K562 (cell line): Measurements from ENCODE around the gene CCDC13. TPM values are rescaled to one million over a fixed set of nuclear protein-coding genes. Genes with fewer than 3 reads are reported as not detected.

Experiments used
- ATAC-seq: fragments of 200-7000 bp; cut with Tn5 transposase; 3 replicates; pipeline ENCODE4 v1.9.1; 2020; ENCODE audit warnings: moderate library complexity
- BruUV-seq: library from RNA; stranded (reverse); fragments of 400-500 nt; replicated peaks from 2 replicates; lab custom pipeline; 2021; lab: Mats Ljungman, UMichigan
- CTCF ChIA-PET: fragments of 300-600 bp; formaldehyde crosslinking; extraction: SDS; loops from one replicate; lab custom pipeline; 2021; ENCODE audit warnings: low intra/inter-chr PET ratio; lab: Yijun Ruan, JAX
- POLR2A ChIA-PET: fragments of 300-600, 350-650 bp; sonication (Branson Sonifier 250); formaldehyde crosslinking; extraction: SDS; loops from one replicate; lab custom pipeline; 2021; ENCODE audit warnings: antibody characterized with exemption, inconsistent platforms; lab: Yijun Ruan, JAX
- DNase-seq, 4 experiments: peaks; one replicate each; pipeline versions ENCODE4 v3.0.0 to v3.0.0-alpha.2; 2011 to 2018; ENCODE audit warnings: low spot score in 3 of 4, mixed read lengths in 3 of 4; ENCODE audit errors: extremely low read depth in 1 of 4
- FAIRE-seq: peaks from 2 replicates; lab custom pipeline; 2011; peaks lifted over from hg19 to GRCh38; lab: Jason Lieb, UNC
- H2AFZ ChIP-seq: 2 replicates; pipeline ENCODE4 v1.6.0; 2011; ENCODE audit warnings: low read depth, low read length, control low read depth, inconsistent platforms
- H3K27ac ChIP-seq: fragments of 200-600 bp; 3 replicates; pipeline ENCODE4 v1.8.0; 2011; ENCODE audit warnings: low read depth, mild to moderate bottlenecking, control low read depth, inconsistent platforms, low read length, moderate library complexity, mixed read lengths; ENCODE audit errors: extremely low read depth
- H3K27me3 ChIP-seq, 2 experiments: fragments of 300-600 bp in 1 of 2; 2 replicates in 1 of 2; 3 replicates in 1 of 2; pipeline versions ENCODE4 v1.6.0 to v1.8.0; 2011; ENCODE audit warnings: inconsistent platforms in 2 of 2, low read length in 2 of 2, mild to moderate bottlenecking in 1 of 2, mixed read lengths in 1 of 2, moderate library complexity in 1 of 2; ENCODE audit not compliant: control insufficient read depth in 2 of 2, insufficient read depth in 2 of 2
- H3K36me3 ChIP-seq: fragments of 300-600 bp; 3 replicates; pipeline ENCODE4 v1.8.0; 2011; ENCODE audit warnings: mild to moderate bottlenecking, low read length, inconsistent platforms; ENCODE audit not compliant: control insufficient read depth, insufficient read depth
- H3K4me1 ChIP-seq, 2 experiments: fragments of 200-600 bp in 1 of 2; replicated peaks in 1 of 2; 2 replicates in 1 of 2; 3 replicates in 1 of 2; pipeline versions ENCODE4 v1.5.1 to v1.8.0; 2011; ENCODE audit warnings: inconsistent platforms in 2 of 2, low read length in 2 of 2, mild to moderate bottlenecking in 1 of 2, mixed read lengths in 1 of 2, moderate library complexity in 1 of 2; ENCODE audit not compliant: control insufficient read depth in 2 of 2, insufficient read depth in 2 of 2
- H3K4me2 ChIP-seq: 2 replicates; pipeline ENCODE4 v1.6.1; 2011; ENCODE audit warnings: low read length, control low read depth, inconsistent platforms, mixed read lengths; ENCODE audit not compliant: insufficient read depth
- H3K4me3 ChIP-seq: fragments of 200-600 bp; sonication (generic), shearing (Covaris generic); 2 replicates; pipeline ENCODE4 v1.5.1; 2016; ENCODE audit warnings: control low read depth, inconsistent platforms
- H3K79me2 ChIP-seq: fragments of 200-600 bp; 3 replicates; pipeline ENCODE4 v1.8.0; 2011; ENCODE audit warnings: low read length, inconsistent platforms; ENCODE audit not compliant: control insufficient read depth, insufficient read depth
- H3K9ac ChIP-seq, 2 experiments: 2 replicates each; pipeline versions ENCODE4 v1.6.0 to v1.6.1; 2011; ENCODE audit warnings: low read depth in 2 of 2, low read length in 2 of 2, control low read depth in 1 of 2, inconsistent platforms in 1 of 2, mild to moderate bottlenecking in 1 of 2, mixed read lengths in 1 of 2; ENCODE audit not compliant: insufficient read depth in 1 of 2
- H3K9me1 ChIP-seq: one replicate; pipeline ENCODE4 v1.6.0; 2011; ENCODE audit warnings: inconsistent platforms, mild to moderate bottlenecking, low read length, moderate library complexity; ENCODE audit not compliant: control insufficient read depth, insufficient read depth
- H3K9me3 ChIP-seq: replicated peaks from 2 replicates; pipeline ENCODE4 v1.5.1; 2011; ENCODE audit warnings: low read depth, low read length, inconsistent platforms; ENCODE audit not compliant: control insufficient read depth, insufficient read depth
- H4K20me1 ChIP-seq: replicated peaks from 2 replicates; pipeline ENCODE4 v1.6.1; 2011; ENCODE audit warnings: low read length, inconsistent platforms, mixed read lengths; ENCODE audit not compliant: control insufficient read depth, insufficient read depth
- ELF2 ChIP-seq: fragments of 250-450 bp; sonication (Bioruptor Pico); IDR thresholded peaks from 2 replicates; pipeline ENCODE4 v1.5.0; 2021; ENCODE audit warnings: mild to moderate bottlenecking
- ELF4 ChIP-seq: fragments of 450-650 bp; formaldehyde crosslinking; IDR thresholded peaks from 2 replicates; pipeline ENCODE4 v1.4.0; 2022; ENCODE audit warnings: missing genetic modification characterization
- NKRF ChIP-seq: fragments of 450-650 bp; IDR thresholded peaks from 2 replicates; pipeline ENCODE4 v1.6.1; 2016; ENCODE audit warnings: borderline replicate concordance
- PRPF4 ChIP-seq: fragments of 200-400 bp; formaldehyde crosslinking; IDR thresholded peaks from one replicate; pipeline ENCODE4 v1.6.1; 2017; ENCODE audit warnings: low read length, low read depth, mild to moderate bottlenecking; ENCODE audit not compliant: insufficient read depth, poor library complexity, severe bottlenecking
- RBM39 ChIP-seq: fragments of 200-400 bp; formaldehyde crosslinking; optimal IDR thresholded peaks from 2 replicates; pipeline ENCODE3; 2018; ENCODE audit warnings: low read depth, low read length
- SMAD4 ChIP-seq: fragments of 250-450 bp; sonication (Bioruptor Pico); conservative IDR thresholded peaks from 2 replicates; pipeline ENCODE4 v1.8.0; 2021; ENCODE audit warnings: inconsistent platforms, mild to moderate bottlenecking, moderate library complexity
- XRCC5 ChIP-seq: fragments of 200-400 bp; formaldehyde crosslinking; IDR thresholded peaks from 2 replicates; pipeline ENCODE4 v1.6.1; 2017; ENCODE audit warnings: low read depth, mild to moderate bottlenecking, low read length
- ZNF584 ChIP-seq: fragments of 200-800 bp; sonication (Bioruptor generic); IDR thresholded peaks from 2 replicates; pipeline ENCODE4 v1.6.1; 2016; ENCODE audit warnings: low read depth, mild to moderate bottlenecking, missing genetic modification characterization, missing compliant biosample characterization
- WGBS: fragments of 100-300 bp; shearing (Covaris generic); methylation state at CpG from one replicate; pipeline ENCODE4 v1.1.6; 2016; ENCODE audit warnings: low coverage, mixed read lengths; ENCODE audit not compliant: insufficient coverage; ENCODE audit errors: missing lambda C conversion rate; 5-methylcytosine and 5-hydroxymethylcytosine counted together
- in situ Hi-C: fragments of 300-500 bp; cut with MboI; formaldehyde crosslinking; loops from 4 replicates; pipeline ENCODE4 v1.15.0; 2018; ENCODE audit warnings: inconsistent platforms, mixed read lengths
- intact Hi-C: fragments of 100-400 bp; cut with micrococcal nuclease; formaldehyde crosslinking; loops from 2 replicates; pipeline ENCODE4 v1.14.2; 2022
- polyA plus RNA-seq, 8 experiments: library from polyadenylated mRNA; depleted of rRNA in 4 of 8; stranded (reverse) in 5 of 8; unstranded in 3 of 8; fragments of >200 nt; fragmentation: Nextera tagmentation in 2 of 8; fragmentation: Illumina TruSeq in 1 of 8; extraction: Ambion mirVana in 2 of 8; extraction: Trizol in 1 of 8; gene quantifications; 2 replicates each; pipeline versions ENCODE4 v1.2.1 to v1.2.3, GENCODE V29; 2011 to 2014; ENCODE audit warnings: inconsistent platforms in 1 of 8, missing spikeins in 1 of 8
- total RNA-seq, 7 experiments: library from RNA; depleted of rRNA in 6 of 7; stranded (reverse); fragments of >200 nt in 6 of 7; fragmentation: Illumina TruSeq in 2 of 7; extraction: Trizol in 2 of 7; gene quantifications; 2 replicates each; pipeline versions ENCODE4 v1.2.1 to v1.2.3, GENCODE V29; 2011 to 2021; ENCODE audit warnings: low replicate concordance in 1 of 7
- TF ChIP-seq, protein P1 (sequence below): fragments of 450-650 bp; formaldehyde crosslinking; IDR thresholded peaks from 2 replicates; pipeline ENCODE4 v1.4.0; 2020; ENCODE audit warnings: mild to moderate bottlenecking

The CCDC13 gene
- total and polyA plus RNA-seq, 9 of the 15 experiments (the other 6 are each of a cell fraction or from before 2014, with no cell fraction given) = 0.20 to 0.70 (median 0.48) TPM; not detected in 2

- BruUV-seq = no TSS peak
- Histone ChIP-seq H3K4me2 (no peak overlapping the region), H3K9me3 (no peaks in the 10 kb centered on the region), H2AFZ (no peak overlapping the region), H3K4me1 (no peaks in the 10 kb centered on the region; a peak in 1 of 5 replicates), H3K9ac (no peak overlapping the region), H3K27ac (no peak overlapping the region), H3K4me3 (no peak overlapping the region), H4K20me1 (peaks cover 8% of the 10 kb centered on the region; the same call in 1 of the 2 replicates), H3K79me2 (no peaks in the 10 kb centered on the region), H3K36me3 (no peaks in the 10 kb centered on the region), H3K9me1 (no peaks in the 10 kb centered on the region), H3K27me3 (peaks cover 5 to 51% of the 10 kb centered on the region in 2 experiments; a peak in 4 of 5 replicates)
- FAIRE-seq (no peak), DNase-seq (no peak), ATAC-seq (no peak)
- intact Hi-C loops = no loop called here
- WGBS = 5% methylated on average over 11 of the region's 11 CpGs
- TF ChIP-seq SMAD4 (CRISPR knock-in tag) = no peak
- no peak for TF ChIP-seq PRPF4
- TF ChIP-seq, protein P1, sequence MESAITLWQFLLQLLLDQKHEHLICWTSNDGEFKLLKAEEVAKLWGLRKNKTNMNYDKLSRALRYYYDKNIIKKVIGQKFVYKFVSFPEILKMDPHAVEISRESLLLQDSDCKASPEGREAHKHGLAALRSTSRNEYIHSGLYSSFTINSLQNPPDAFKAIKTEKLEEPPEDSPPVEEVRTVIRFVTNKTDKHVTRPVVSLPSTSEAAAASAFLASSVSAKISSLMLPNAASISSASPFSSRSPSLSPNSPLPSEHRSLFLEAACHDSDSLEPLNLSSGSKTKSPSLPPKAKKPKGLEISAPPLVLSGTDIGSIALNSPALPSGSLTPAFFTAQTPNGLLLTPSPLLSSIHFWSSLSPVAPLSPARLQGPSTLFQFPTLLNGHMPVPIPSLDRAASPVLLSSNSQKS (CRISPR knock-in tag) = no peak
- TF ChIP-seq ELF2 (CRISPR knock-in tag) = no peak
- no peak for TF ChIP-seq RBM39
- TF ChIP-seq ZNF584 (CRISPR knock-in tag) = no peak
- no peak for TF ChIP-seq NKRF
- TF ChIP-seq ELF4 (CRISPR knock-in tag) = no peak
- no peak for TF ChIP-seq XRCC5
- CTCF ChIA-PET = interaction anchor here (1.0 kb wide), 1 partner anchor 9 kb away, joined by 3 read pairs; no protein-coding TSS in a partner anchor
- in situ Hi-C loops = loop anchor here (5.0 to 10.0 kb wide), 2 partner anchors 94 to 172 kb away; partner anchors contain the start of gene ZBTB47
- POLR2A ChIA-PET = interaction anchor here (0.6 to 1.4 kb wide), 4 partner anchors 8 to 441 kb away, joined by 3 to 4 read pairs (median 3); partner anchors contain the start of gene NKTR
These were observed 26.3 kb downstream of the CCDC13 start for GRCh38 chr3:42746455-42747450.
